ENCODE results near the gene ISLR. TPM values are rescaled to one million over a fixed set of nuclear protein-coding genes. Genes with fewer than 3 reads are reported as not detected.

Gene ISLR
- total RNA-seq, 1 donor from 2014 or later: not detected

DNA sequence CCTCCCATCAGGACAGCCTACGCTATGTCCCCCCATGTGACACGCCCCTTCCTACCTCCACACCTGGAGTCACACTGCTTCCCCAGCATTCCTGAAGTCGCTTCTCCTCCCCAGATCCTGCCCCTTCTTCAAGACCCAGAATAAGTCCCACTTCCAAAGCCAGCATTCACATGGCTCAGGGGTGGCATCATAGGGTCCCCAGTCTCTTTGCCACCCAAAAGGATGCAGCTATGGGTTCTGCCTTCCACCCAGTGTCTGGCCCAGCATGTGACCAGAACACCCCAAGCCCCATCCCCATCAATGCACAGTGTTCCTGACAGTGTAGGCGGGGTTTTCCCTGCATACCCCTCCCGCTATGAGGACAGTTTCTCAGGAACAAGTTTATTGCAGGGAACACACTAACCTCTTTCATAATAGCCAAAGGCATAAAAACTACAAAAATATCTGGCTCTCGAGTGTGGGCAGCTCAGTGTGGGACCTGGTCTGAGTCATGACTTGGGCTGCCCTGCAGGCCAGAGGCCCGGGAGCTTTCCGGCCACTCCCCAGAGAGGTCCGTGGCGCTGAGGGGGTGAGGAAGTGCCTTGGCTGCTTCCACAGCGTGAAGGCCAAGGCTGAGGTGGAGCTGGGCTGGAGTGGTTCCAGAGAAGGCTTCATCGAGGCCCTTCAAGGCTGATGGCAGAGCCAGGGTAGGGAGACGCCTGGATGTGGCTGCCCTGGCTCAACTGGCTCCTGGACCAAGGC lies 5.8 kb downstream of the ISLR start:
- TF ChIP-seq, protein P1, sequence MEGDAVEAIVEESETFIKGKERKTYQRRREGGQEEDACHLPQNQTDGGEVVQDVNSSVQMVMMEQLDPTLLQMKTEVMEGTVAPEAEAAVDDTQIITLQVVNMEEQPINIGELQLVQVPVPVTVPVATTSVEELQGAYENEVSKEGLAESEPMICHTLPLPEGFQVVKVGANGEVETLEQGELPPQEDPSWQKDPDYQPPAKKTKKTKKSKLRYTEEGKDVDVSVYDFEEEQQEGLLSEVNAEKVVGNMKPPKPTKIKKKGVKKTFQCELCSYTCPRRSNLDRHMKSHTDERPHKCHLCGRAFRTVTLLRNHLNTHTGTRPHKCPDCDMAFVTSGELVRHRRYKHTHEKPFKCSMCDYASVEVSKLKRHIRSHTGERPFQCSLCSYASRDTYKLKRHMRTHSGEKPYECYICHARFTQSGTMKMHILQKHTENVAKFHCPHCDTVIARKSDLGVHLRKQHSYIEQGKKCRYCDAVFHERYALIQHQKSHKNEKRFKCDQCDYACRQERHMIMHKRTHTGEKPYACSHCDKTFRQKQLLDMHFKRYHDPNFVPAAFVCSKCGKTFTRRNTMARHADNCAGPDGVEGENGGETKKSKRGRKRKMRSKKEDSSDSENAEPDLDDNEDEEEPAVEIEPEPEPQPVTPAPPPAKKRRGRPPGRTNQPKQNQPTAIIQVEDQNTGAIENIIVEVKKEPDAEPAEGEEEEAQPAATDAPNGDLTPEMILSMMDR (conservative IDR thresholded peaks at IDR 0.05; ENCODE audit: low read depth, low read length): no peak
- DNase-seq (ENCODE audit: low read depth): peak; percentile 39
- H3K4me3 ChIP-seq (ENCODE audit: low read depth, low read length): no peak overlapping the region

DNA sequence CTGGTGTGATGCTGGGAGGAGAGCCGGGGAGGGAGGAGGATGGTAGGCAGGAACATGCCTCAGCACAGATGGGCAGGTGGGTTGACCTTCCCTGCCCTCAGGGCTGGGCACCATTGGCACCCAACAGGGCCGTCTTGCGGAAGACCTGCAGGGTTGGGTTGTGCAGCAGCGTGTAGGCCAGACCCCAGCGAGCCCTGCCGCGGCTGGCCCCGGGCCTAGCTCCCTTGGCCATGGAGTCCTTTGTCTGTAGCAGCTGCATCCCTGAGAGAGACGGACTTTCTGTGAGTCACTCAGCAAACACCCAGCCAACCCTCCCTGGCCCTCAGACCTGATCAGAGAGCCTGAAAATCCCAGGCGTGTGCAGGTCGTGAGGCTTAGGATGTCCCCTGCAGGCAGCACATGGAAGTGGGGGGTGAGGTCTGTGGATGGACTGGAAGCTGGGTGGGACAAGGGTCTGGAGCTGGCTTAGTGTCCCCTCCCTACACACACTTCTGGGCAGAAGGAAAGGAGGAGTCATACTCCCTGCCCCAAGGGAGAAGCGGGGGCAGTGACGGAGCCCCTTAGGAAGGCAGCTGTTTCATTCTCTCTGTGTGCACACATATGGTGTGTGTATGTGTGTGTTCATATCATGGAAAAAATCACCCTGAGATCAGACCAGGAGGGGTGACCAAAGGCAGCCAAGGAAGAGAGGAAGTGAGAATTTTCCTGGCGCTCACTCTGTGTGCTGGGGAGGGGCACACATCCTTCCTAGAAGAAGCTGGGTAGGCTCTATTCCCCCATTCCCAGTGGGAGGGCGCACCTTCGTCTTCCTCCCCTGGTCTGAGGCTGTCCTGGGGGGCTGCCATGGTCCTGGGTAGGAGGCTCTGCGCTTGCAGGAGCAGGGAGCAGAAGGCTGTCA lies 6.7 kb downstream of the ISLR start:
- DNase-seq (ENCODE audit: low read depth): no peak
- no peak overlapping the region for H3K4me3 ChIP-seq (ENCODE audit: low read depth, low read length)
- TF ChIP-seq, protein P1 (conservative IDR thresholded peaks at IDR 0.05; ENCODE audit: low read depth, low read length): no peak

DNA sequence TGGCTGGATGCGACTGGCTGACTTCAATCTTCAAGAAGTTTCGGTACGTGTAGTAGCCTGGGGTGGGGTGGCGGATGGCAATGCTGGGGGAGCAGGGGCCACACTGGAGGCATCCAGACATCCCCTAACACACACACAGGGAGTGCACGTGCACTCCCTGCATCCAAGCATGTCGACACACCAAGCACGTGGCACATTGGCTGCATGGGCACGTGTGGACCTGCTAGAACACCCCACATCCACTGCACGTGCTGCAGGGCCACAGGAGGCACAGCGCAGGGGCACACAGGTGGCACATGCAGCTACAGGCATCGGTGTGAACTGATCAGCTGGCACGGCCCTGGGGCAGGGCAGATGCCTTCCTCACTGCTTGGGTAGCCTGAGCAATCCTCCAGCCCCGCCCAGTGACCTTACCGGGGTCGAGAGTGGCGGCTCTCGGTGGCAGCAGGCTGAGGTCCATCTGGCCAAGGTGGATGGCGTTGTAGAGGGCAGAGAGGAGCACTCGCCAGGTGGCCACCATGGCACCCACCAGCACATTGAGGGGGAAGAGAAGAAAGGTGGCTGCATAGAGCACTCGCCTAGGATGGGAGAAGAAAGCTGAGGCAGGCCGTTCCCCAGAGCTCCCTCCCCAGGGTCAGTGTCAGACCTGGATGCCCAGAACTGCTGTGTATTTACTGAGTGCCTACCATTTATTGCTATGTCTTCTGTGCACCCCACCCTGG lies 7.5 kb downstream of the ISLR start:
- no peak for DNase-seq (ENCODE audit: low read depth)
- H3K4me3 ChIP-seq (ENCODE audit: low read depth, low read length): no peak overlapping the region
- TF ChIP-seq, protein P1 (conservative IDR thresholded peaks at IDR 0.05; ENCODE audit: low read depth, low read length): no peak

DNA sequence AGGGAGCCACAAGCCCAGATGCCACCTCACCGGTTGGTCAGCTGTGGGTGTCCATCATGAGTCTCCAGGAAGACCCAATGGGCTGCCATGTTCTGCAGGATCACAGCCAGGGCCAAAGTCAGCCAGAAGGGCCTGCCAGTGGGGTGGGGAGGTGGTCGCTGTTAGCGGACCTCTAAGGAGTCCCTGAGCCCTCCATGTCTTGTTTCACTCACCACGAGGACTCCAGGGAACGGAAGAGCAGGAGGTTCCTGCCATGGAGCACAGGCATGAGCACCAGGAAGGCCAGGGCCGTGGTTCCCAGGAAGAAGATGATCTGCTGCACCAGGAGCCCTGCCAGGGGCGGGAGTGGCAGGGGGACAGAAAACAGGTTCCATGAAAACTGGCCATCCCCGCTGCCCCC lies 8.6 kb downstream of the ISLR start:
- no peak for DNase-seq (ENCODE audit: low read depth)
- TF ChIP-seq, protein P1 (conservative IDR thresholded peaks at IDR 0.05; ENCODE audit: low read depth, low read length): no peak
- H3K4me3 ChIP-seq (ENCODE audit: low read depth, low read length): no peak overlapping the region

DNA sequence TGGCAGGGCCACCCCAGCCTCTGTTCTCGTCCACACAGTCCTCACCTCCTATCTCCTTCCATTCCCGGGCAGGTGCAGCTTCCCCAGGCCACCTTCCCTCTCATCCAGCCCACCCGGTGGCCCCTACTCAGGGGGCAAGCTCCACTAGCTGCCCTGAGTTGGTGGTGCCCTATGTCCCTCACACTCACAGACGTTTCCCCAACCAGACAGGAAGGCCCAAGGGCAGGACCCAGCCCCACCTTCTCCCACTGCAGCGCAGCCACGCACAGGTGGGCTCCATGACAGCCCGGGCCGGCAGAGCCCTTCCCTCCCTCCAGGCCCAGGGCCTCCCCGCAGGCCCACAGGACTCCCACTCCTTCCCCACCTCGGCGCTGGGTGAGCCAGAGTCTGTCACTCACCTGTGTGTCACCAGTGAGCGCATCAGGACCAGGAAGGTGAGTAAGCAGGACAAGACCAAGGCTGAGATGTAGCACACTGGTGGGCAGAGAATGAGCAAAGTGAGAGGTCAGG lies 11.1 kb downstream of the ISLR start:
- TF ChIP-seq, protein P1 (conservative IDR thresholded peaks at IDR 0.05; ENCODE audit: low read depth, low read length): no peak
- no peak overlapping the region for H3K4me3 ChIP-seq (ENCODE audit: low read depth, low read length)
- no peak for DNase-seq (ENCODE audit: low read depth)

DNA sequence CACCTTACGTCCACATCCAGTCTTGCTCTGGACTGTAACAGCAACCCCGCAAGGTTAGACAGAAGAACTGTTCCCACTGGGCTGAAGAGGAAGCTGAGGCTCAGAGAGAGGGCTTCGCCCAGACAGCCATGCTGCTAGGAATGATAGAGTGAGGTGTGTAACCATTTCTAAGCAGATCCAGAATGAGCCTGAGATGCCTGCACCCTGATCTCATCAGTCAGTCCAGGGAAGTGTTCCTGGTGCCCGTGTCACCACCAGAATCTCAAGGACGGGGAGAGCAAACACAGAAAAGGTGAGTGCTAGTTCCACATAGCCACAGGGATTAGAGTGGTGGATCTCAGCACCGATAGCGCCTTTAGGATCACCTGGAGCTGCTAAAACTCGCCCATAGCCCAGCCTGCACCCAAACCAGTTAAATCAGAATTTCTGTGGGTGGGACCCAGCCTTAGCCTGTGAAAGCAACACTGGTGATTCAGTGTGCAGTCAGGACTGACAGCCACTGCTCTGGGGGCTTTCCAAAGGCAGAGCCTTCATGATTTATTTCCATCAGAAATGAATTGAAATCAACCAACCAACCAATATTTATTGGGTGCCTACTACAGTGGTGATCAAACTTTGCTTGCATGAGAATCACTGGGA lies 12.3 kb downstream of the ISLR start:
- TF ChIP-seq, protein P1 (conservative IDR thresholded peaks at IDR 0.05; ENCODE audit: low read depth, low read length): no peak
- DNase-seq (ENCODE audit: low read depth): no peak
- H3K4me3 ChIP-seq (ENCODE audit: low read depth, low read length): no peak overlapping the region

Measured in epithelial cell of proximal tubule (primary cell).